ENCODE data around the gene IFNB1. TPM values are rescaled to one million over a fixed set of nuclear protein-coding genes. Genes with fewer than 3 reads are reported as not detected.

IFNB1 gene
- total RNA-seq, 1 donor from 2014 or later, result not detected

- Histone ChIP-seq H3K4me2 (no peak overlapping the region), H3F3A (ENCODE audit: low read depth) (peaks cover 8% of the 10 kb centered on the region), H3K9me3 (ENCODE audit: low read depth) (no peaks in the 10 kb centered on the region), H3K27me3 (no peaks in the 10 kb centered on the region), H3K79me2 (ENCODE audit: low read depth) (no peaks in the 10 kb centered on the region), H3K36me3 (no peaks in the 10 kb centered on the region), H3K4me1 (peaks cover 9% of the 10 kb centered on the region), H3K27ac (no peak overlapping the region), H2AFZ (replicated peaks) (no peak overlapping the region), H3K9ac (no peak overlapping the region), H4K20me1 (ENCODE audit: low read depth) (no peaks in the 10 kb centered on the region), H3K4me3 (no peak overlapping the region)
- Mint-ChIP-seq H3K27ac (no peak overlapping the region), H3K36me3 (no peaks in the 10 kb centered on the region), H3K4me1 (peaks cover 3% of the 10 kb centered on the region), H3K4me3 (no peak overlapping the region), H3K9me3 (no peaks in the 10 kb centered on the region), H3K27me3 (ENCODE audit: insufficient read depth, low read depth) (peaks cover 2% of the 10 kb centered on the region)
- DNase-seq (ENCODE audit: low spot score), result no peak
- TF ChIP-seq EZH2phosphoT487 (IDR thresholded peaks at IDR 0.05) (no peak), EZH2 (IDR thresholded peaks at IDR 0.05) (no peak), CTCF (IDR thresholded peaks at IDR 0.05) (no peak)
Observed at GRCh38 chr9:21039302-21039701, 38.4 kb downstream of the IFNB1 start.

- no peak overlapping the region for H3K27ac Mint-ChIP-seq
- H3K4me3 Mint-ChIP-seq, result no peak overlapping the region
- Histone ChIP-seq H3K79me2 (ENCODE audit: low read depth) (no peaks in the 10 kb centered on the region), H2AFZ (replicated peaks) (no peak overlapping the region), H3K4me1 (peaks cover 9% of the 10 kb centered on the region), H3K36me3 (no peaks in the 10 kb centered on the region), H3K9ac (no peak overlapping the region), H3K27me3 (peaks cover 3% of the 10 kb centered on the region), H3K4me3 (no peak overlapping the region), H4K20me1 (ENCODE audit: low read depth) (no peaks in the 10 kb centered on the region), H3K9me3 (ENCODE audit: low read depth) (no peaks in the 10 kb centered on the region), H3K27ac (no peak overlapping the region), H3F3A (ENCODE audit: low read depth) (peaks cover 8% of the 10 kb centered on the region), H3K4me2 (peak overlapping the region; percentile 9)
- no peak for TF ChIP-seq EZH2 (IDR thresholded peaks at IDR 0.05)
- TF ChIP-seq EZH2phosphoT487 (IDR thresholded peaks at IDR 0.05), result no peak
- TF ChIP-seq CTCF (IDR thresholded peaks at IDR 0.05), result no peak
- peaks cover 5% of the 10 kb centered on the region for H3K4me1 Mint-ChIP-seq
- H3K36me3 Mint-ChIP-seq, result no peaks in the 10 kb centered on the region
- no peak for DNase-seq (ENCODE audit: low spot score)
- H3K27me3 Mint-ChIP-seq (ENCODE audit: insufficient read depth, low read depth), result peaks cover 5% of the 10 kb centered on the region
- H3K9me3 Mint-ChIP-seq, result peaks cover 2% of the 10 kb centered on the region
Observed at GRCh38 chr9:21037278-21037677, 40.5 kb downstream of the IFNB1 start.

GRCh38 chr9:21031808-21032183, 45.9 kb downstream of the IFNB1 start:
- TF ChIP-seq CTCF (IDR thresholded peaks at IDR 0.05) (no peak), EZH2phosphoT487 (IDR thresholded peaks at IDR 0.05) (no peak), EZH2 (IDR thresholded peaks at IDR 0.05) (no peak)
- H3K36me3 Mint-ChIP-seq, result no peaks in the 10 kb centered on the region
- peak overlapping the region; percentile 44 for H3K4me3 Mint-ChIP-seq
- Histone ChIP-seq H4K20me1 (ENCODE audit: low read depth) (no peaks in the 10 kb centered on the region), H3K9ac (no peak overlapping the region), H3K4me2 (peak overlapping the region; percentile 81), H3K4me3 (peak overlapping the region; percentile 57), H3F3A (ENCODE audit: low read depth) (peaks cover 14% of the 10 kb centered on the region), H3K36me3 (no peaks in the 10 kb centered on the region), H3K4me1 (peaks cover 12% of the 10 kb centered on the region), H3K27me3 (peaks cover 10% of the 10 kb centered on the region), H3K27ac (no peak overlapping the region), H2AFZ (replicated peaks) (peak overlapping the region; percentile 96), H3K9me3 (ENCODE audit: low read depth) (no peaks in the 10 kb centered on the region), H3K79me2 (ENCODE audit: low read depth) (no peaks in the 10 kb centered on the region)
- peaks cover 5% of the 10 kb centered on the region for H3K27me3 Mint-ChIP-seq (ENCODE audit: insufficient read depth, low read depth)
- H3K4me1 Mint-ChIP-seq, result peaks cover 3% of the 10 kb centered on the region
- DNase-seq (ENCODE audit: low spot score), result no peak
- H3K9me3 Mint-ChIP-seq, result peaks cover 2% of the 10 kb centered on the region
- no peak overlapping the region for H3K27ac Mint-ChIP-seq

Measured in neural progenitor cell (in vitro differentiated cells).